ENCODE measurements around the gene PDE7B. TPM values are rescaled to one million over a fixed set of nuclear protein-coding genes. Genes with fewer than 3 reads are reported as not detected.

The PDE7B gene
- total RNA-seq, 4 donors from 2014 or later, result 3.4 to 15.4 (median 9.3) TPM

DNA sequence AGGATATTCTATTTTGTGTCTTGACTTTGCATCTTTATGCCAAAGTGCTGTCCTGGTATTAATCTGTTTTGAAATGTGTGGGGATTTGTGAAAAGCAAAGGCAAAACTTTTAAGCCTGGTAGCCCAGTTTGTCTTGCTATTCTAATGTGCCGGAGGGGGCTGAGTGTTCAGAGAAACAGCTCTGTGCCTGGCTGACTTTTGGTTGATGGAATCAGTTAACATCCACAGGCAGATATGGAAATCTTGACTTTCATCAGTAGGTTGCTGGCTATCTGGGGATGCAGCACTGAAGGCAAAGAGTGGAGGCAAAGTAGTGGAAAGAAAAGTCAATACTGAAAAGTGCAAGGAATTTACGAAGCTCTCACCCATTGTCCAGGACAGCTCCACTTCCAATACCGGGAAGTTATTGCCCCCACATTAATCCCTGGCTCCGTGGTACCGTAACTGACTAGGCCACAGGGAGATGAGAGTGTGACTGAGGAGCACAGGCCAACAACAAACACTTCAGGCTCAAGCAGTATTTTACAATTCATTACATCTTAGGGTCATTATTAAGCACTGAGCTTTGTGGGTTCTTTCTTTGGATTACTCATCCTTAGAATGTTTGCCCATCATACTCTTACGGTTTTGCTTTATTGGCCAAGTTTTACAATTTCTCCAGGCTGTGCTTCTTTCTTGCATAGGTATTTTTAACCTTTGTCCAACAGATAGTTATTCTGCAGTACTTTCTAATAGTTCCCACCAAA, 234.0 kb downstream of the PDE7B start:
- no peaks in the 10 kb centered on the region for H3K9me3 ChIP-seq
- TF ChIP-seq POLR2A (IDR thresholded peaks at IDR 0.05; ENCODE audit: low read depth) (no peak), EP300 (IDR thresholded peaks at IDR 0.05) (no peak), POLR2AphosphoS5 (IDR thresholded peaks at IDR 0.05) (no peak)
- TF ChIP-seq, protein P1, sequence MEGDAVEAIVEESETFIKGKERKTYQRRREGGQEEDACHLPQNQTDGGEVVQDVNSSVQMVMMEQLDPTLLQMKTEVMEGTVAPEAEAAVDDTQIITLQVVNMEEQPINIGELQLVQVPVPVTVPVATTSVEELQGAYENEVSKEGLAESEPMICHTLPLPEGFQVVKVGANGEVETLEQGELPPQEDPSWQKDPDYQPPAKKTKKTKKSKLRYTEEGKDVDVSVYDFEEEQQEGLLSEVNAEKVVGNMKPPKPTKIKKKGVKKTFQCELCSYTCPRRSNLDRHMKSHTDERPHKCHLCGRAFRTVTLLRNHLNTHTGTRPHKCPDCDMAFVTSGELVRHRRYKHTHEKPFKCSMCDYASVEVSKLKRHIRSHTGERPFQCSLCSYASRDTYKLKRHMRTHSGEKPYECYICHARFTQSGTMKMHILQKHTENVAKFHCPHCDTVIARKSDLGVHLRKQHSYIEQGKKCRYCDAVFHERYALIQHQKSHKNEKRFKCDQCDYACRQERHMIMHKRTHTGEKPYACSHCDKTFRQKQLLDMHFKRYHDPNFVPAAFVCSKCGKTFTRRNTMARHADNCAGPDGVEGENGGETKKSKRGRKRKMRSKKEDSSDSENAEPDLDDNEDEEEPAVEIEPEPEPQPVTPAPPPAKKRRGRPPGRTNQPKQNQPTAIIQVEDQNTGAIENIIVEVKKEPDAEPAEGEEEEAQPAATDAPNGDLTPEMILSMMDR (IDR thresholded peaks at IDR 0.05), result no peak
- no peak overlapping the region for H3K4me3 ChIP-seq
- H3K27ac ChIP-seq (replicated peaks in 1 of 4), result no peak overlapping the region
- 91% methylated on average over 6 of the region's 6 CpGs for WGBS
- DNase-seq (ENCODE audit: extremely low spot score), result no peak
- H3K36me3 ChIP-seq, result no peaks in the 10 kb centered on the region
- no peaks in the 10 kb centered on the region for H3K27me3 ChIP-seq
- intact Hi-C loops (cut with DNase I), result no loop called here
- peaks cover 0 to 6% (median 0%) of the 10 kb centered on the region in 4 donors for H3K4me1 ChIP-seq

DNA sequence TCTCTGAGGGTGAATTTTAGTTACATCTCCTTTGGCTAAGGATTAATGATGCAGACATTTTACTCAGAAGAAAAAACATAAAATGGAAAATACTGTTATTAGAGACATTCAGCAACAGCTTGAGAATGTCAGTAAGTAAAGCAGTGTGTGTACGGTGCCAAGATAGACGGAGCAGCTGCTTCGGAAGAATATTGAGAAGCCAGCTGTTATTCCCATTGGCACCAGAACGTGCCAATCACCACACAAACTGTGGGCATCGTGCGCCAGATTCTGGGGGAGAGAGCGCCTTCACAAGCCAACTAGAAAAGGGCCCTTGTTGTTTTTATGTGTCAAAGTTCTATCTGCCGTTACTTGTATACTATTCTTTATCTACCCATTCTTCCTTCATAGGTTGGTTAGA, 235.2 kb downstream of the PDE7B start:
- Histone ChIP-seq H3K4me3 (peak overlapping the region in 2 of 4 donors; percentile 7 to 13), H3K27me3 (no peaks in the 10 kb centered on the region), H3K4me1 (peaks cover 0 to 6% (median 0%) of the 10 kb centered on the region in 4 donors), H3K9me3 (no peaks in the 10 kb centered on the region), H3K36me3 (no peaks in the 10 kb centered on the region), H3K27ac (replicated peaks in 1 of 4) (no peak overlapping the region)
- 70% methylated on average over 8 of the region's 8 CpGs for WGBS
- no peak for DNase-seq (ENCODE audit: extremely low spot score)
- no peak for TF ChIP-seq POLR2AphosphoS5 (IDR thresholded peaks at IDR 0.05)
- TF ChIP-seq POLR2A (IDR thresholded peaks at IDR 0.05; ENCODE audit: low read depth), result no peak
- TF ChIP-seq, protein P1 (IDR thresholded peaks at IDR 0.05), result no peak
- no peak for TF ChIP-seq EP300 (IDR thresholded peaks at IDR 0.05)
- intact Hi-C loops (cut with DNase I), result no loop called here

DNA sequence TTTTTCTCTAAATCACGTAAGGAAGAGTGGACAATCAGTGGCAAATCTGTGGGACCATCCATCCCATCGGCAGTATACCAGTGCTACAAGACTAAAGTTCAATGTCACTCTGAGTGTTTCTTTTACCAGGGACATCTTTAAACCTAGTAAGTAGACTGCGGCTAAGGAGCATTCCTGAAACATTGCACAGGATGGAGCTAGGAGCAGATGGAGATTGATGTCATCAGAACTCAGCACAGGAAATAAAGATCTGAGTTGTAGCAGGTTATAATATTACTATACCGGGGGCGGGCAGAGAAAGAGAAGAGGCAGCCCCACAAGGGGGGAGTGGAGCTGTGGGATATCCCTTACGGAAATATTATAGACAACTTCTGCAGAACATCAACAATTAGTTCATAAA, 236.5 kb downstream of the PDE7B start:
- no peaks in the 10 kb centered on the region for H3K36me3 ChIP-seq
- H3K27me3 ChIP-seq, result no peaks in the 10 kb centered on the region
- no peaks in the 10 kb centered on the region for H3K9me3 ChIP-seq
- H3K4me3 ChIP-seq, result no peak overlapping the region
- TF ChIP-seq POLR2A (IDR thresholded peaks at IDR 0.05; ENCODE audit: low read depth) (no peak), POLR2AphosphoS5 (IDR thresholded peaks at IDR 0.05) (no peak), EP300 (IDR thresholded peaks at IDR 0.05) (no peak)
- TF ChIP-seq, protein P1 (IDR thresholded peaks at IDR 0.05), result no peak
- DNase-seq (ENCODE audit: extremely low spot score), result no peak
- H3K27ac ChIP-seq (replicated peaks in 1 of 4), result no peak overlapping the region
- intact Hi-C loops (cut with DNase I), result no loop called here
- WGBS, result 89% methylated on average over 6 of the region's 6 CpGs
- peaks cover 0 to 6% (median 0%) of the 10 kb centered on the region in 4 donors for H3K4me1 ChIP-seq

DNA sequence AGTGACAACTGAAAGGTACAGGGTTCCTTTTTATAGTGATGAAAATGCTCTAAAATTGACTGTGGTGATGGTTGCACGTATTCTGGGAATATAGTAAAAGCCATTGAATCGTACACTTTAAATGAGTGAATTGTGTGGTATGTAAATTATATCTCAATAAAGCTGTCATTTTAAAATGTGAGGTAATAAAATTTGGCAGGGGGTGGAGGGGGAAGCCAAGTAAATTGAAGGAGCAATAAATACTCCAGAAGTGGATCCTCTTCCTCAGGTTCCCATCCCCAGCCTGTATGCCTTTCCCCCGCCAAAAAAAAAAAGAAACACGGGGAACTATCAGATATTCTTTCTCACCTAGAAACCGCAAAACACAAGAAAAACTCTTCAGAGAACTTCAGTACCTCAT, 237.2 kb downstream of the PDE7B start:
- no peaks in the 10 kb centered on the region for H3K36me3 ChIP-seq
- no peak overlapping the region for H3K27ac ChIP-seq (replicated peaks in 1 of 4)
- intact Hi-C loops (cut with DNase I), result no loop called here
- no peaks in the 10 kb centered on the region for H3K4me1 ChIP-seq
- no peak for DNase-seq (ENCODE audit: extremely low spot score)
- no peaks in the 10 kb centered on the region for H3K9me3 ChIP-seq
- H3K4me3 ChIP-seq, result no peak overlapping the region
- TF ChIP-seq, protein P1 (IDR thresholded peaks at IDR 0.05), result no peak
- TF ChIP-seq POLR2AphosphoS5 (IDR thresholded peaks at IDR 0.05) (no peak), EP300 (IDR thresholded peaks at IDR 0.05) (no peak), POLR2A (IDR thresholded peaks at IDR 0.05; ENCODE audit: low read depth) (no peak)
- WGBS, result 95% methylated on average over 5 of the region's 5 CpGs
- no peaks in the 10 kb centered on the region for H3K27me3 ChIP-seq
